UCSD-AML1 (cell line): Measurements from ENCODE around the gene NSA2.
"Not testable (repeated sequence)": the region's sequence is repeated elsewhere in the genome, so short reads cannot be mapped to it uniquely, and the experiment has no call there.

Experiments
- DNase-seq: peaks from one replicate; lab custom pipeline; 2025; ENCODE audit not compliant: unreplicated experiment; lab: John Stamatoyannopoulos, UW

The NSA2 gene

DNA sequence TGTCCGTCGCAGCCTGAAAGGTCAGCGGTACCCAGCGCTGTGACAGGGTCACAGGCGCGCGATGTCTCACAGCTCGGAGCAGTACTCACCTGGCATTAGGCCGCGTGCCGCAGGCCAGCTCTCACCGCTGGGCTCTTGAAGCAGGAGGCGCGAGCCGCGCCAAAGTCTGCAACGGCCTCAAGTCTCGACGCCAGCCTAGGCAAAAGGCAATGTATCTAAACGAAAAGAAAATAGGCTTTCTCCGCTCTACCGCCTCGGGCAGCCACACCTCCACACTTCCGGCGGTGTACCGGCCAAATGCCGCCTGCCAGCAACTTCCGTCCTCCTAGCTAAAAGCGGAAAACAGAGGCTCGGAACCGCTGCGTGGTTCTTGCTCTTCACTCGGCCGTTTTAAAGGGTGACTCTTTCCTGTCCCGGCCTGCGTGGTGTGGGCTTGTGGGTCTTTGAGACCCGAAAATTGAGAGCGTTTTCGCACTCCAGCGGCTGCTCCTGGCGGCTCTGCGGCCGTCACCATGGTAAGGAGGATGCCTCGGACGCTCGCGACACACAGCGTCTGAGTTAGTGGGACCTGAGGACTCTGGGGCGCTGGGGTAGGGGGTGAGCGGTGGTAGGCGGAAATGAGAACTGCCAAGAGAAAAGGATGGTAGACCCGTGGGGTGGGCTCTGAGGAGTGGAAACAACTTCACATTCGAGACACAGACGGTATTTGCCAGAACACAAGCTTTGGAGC is at the start of gene NSA2, which contains the start of gene GFM2:
Gene NSA2 (plus strand): TSS at position 401 of the 730 bp plus-strand sequence. CDS start 112 bp downstream, at position 513.
Gene GFM2 (minus strand): TSS at position 269 of the 730 bp plus-strand sequence. CDS start 3,375 bp downstream, outside the sequence.
- DNase-seq, result peak; percentile 93

GRCh38 chr5:74717596-74717995 is 49.5 kb upstream of the NSA2 start:
- no peak for DNase-seq

DNA sequence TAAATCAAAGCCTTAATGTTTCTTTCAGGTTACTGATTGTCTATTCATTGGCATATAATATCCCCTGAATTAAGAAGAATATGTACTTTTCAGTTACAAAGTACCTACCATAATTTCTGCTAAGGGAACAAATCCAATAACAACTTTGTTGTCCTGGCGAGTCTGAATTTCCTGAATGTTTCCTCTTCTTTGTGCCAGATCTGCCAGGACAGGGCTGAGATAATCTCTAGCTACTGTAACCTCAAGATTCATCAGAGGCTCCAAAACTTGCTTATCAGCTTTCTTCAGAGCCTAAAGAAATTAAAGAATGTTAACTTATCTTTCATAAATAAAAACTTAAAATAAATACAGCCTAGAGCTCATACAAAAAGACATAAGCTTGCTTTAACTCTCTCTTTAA is 44.8 kb upstream of the NSA2 start:
- no peak for DNase-seq

DNA sequence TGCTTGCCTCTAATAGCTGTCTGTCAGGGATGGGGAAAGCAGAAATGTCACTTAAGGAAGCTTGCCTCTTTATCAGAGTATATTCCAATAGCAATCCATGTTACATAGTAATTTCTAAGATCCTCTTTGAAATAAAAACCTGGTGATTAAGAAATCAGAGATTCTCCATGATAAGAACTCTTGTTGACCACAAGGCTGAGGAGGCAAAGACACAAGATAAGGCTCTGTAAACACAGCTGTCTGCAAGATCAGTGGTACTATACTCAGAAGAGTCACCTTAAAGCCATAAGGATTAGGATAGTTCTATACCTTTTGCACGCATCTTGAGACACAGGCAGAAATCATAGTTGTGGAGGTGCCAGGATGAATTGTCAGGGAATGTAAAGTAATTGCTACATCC is 41.7 kb upstream of the NSA2 start:
- DNase-seq, result no peak

GRCh38 chr5:74736759-74737158 is 30.3 kb upstream of the NSA2 start:
- no peak for DNase-seq

- no peak for DNase-seq
Observed at GRCh38 chr5:74738406-74738805, 28.6 kb upstream of the NSA2 start.

DNA sequence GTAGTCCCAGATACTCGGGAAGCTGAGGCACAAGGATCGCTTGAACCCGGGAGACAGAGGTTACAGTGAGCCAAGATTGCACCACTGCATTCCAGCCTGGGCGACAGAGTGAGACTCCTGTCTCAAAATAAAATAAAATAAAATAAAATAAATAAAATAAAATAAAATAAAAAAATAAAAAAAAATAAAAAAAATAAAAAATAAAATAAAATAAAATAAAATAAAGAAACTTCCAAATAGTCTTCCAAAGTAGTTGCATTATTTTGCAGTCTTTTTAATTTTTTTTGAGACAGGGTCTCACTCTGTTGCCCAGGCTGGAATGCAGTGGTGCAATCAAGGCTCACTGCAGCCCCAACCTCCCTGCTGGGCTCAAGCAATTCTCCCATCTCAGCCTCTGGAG is 18.3 kb upstream of the NSA2 start:
- DNase-seq, result not testable (repeated sequence)

GRCh38 chr5:74761241-74761640 is 5.8 kb upstream of the NSA2 start:
- DNase-seq, result no peak

DNA sequence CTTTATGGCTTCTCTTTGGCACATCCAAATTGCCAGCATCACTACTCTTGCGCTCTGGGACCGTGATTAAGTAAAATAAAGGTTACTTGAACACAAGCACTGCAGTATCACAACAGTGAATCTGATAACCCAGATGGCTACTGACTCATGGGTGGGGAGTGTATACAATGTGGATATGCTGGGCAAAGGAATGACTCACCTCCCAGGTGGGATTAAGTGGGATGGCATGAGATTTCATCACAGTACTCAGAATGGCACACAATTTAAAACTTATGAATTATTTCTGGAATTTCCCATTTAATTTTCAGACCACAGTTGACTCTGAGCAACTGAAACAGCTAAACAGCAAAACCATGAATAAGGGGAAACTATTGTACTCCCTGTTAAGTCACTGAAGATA is 4.5 kb upstream of the NSA2 start:
- DNase-seq, result no peak

- no peak for DNase-seq
Observed at GRCh38 chr5:74763504-74763903, 3.5 kb upstream of the NSA2 start.

GRCh38 chr5:74765201-74765600 is 1.8 kb upstream of the NSA2 start:
- DNase-seq, result no peak

DNA sequence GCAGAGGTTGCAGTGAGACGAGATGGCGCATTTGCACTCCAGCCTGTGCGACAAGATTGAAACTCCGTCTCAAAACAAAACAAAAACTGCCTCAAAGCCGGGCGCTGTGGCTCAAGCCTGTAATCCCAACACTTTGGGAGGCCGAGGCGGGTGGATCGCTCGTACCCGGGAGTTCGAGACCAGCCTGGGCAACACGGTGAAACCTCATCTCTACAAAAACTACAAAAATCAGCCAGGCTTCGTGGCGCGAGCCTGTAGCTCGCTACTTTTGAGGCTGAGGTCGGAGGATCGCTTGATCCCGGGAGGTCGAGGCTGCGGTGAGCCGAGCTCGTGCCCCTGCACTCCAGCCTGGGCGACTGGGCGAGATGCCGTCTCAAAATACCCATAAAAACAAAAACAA is 1.1 kb upstream of the NSA2 start:
- DNase-seq, result no peak

- DNase-seq, result no peak
Observed at GRCh38 chr5:74766418-74766848, 616 bp upstream of the NSA2 start.

- DNase-seq, result peak; percentile 37
Observed at GRCh38 chr5:74767579-74767913, 497 bp downstream of the NSA2 start.

GRCh38 chr5:74772359-74772758 is 5.3 kb downstream of the NSA2 start:
- no peak for DNase-seq

GRCh38 chr5:74778609-74779008 is 11.6 kb downstream of the NSA2 start:
- no peak for DNase-seq

DNA sequence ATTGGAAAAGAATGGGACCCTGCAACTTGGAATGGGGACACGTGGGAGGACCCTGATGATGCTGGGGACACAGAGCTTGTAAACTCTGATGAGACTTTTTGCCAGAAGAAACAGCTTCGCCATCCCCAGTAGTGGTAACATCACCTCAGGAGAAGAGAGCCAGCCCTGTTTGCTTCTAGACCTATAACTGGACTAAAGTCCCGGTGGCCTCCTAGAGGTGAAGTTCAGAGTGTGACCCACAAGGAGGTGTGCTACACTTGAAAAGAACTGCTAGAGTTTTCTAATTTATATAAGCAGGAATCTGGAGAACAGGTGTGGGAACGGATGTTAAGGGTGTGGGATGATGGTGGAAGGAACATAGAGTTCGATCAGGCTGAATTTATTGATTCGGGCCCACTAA is 19.8 kb downstream of the NSA2 start:
- no peak for DNase-seq

- no peak for DNase-seq
Observed at GRCh38 chr5:74787424-74787823, 20.4 kb downstream of the NSA2 start.

GRCh38 chr5:74791669-74792068 is 24.6 kb downstream of the NSA2 start:
- not testable (repeated sequence) for DNase-seq

- no peak for DNase-seq
Observed at GRCh38 chr5:74798977-74799911, 32.2 kb downstream of the NSA2 start.

- DNase-seq, result no peak
Observed at GRCh38 chr5:74801197-74801596, 34.1 kb downstream of the NSA2 start.

GRCh38 chr5:74801941-74802340 is 34.9 kb downstream of the NSA2 start:
- DNase-seq, result no peak
